Measurements from ENCODE around the gene DENND1A.
"Not testable (repeated sequence)": the region's sequence is repeated elsewhere in the genome, so short reads cannot be mapped to it uniquely, and the experiment has no call there.

DENND1A gene

GRCh38 chr9:123923377-123923776 is 6.5 kb downstream of the DENND1A start:
- DNase-seq (ENCODE audit: low spot score), result no peak

GRCh38 chr9:123922911-123923310 is 7.0 kb downstream of the DENND1A start:
- DNase-seq (ENCODE audit: low spot score), result no peak

- DNase-seq (ENCODE audit: low spot score), result no peak
These were observed 7.5 kb downstream of the DENND1A start for GRCh38 chr9:123922431-123922830.

DNA sequence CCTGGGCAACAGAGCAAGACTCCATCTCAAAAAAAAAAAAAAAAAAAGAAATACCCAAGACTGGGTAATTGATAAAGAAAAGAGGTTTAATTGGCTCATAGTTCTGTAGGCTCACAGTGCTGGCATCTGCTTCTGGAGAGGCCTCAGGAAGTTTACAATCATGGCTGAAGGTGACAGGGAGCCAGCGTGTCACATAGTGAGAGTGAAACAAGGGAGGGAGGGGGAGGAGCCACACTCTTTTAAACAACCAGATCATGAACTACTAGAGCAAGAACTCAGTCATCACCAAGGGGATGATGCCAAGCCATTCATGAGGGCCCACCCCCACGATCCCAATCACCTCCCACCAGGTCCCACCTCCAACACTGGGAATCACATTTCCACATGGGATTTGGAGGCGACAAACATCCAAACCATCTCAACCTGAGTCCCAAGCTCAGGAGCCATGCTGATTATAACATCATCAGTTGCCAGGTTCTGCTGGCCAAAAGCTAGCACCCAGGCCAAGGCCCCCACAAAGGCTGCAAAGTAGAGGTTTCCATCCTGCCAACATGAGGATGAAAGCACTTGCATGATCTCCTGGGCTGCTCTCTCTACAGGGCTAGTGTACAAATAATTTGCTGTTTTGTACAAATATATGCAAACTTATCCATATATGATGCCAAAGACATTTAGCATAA is 15.3 kb downstream of the DENND1A start:
- no peak for DNase-seq (ENCODE audit: low spot score)

DNA sequence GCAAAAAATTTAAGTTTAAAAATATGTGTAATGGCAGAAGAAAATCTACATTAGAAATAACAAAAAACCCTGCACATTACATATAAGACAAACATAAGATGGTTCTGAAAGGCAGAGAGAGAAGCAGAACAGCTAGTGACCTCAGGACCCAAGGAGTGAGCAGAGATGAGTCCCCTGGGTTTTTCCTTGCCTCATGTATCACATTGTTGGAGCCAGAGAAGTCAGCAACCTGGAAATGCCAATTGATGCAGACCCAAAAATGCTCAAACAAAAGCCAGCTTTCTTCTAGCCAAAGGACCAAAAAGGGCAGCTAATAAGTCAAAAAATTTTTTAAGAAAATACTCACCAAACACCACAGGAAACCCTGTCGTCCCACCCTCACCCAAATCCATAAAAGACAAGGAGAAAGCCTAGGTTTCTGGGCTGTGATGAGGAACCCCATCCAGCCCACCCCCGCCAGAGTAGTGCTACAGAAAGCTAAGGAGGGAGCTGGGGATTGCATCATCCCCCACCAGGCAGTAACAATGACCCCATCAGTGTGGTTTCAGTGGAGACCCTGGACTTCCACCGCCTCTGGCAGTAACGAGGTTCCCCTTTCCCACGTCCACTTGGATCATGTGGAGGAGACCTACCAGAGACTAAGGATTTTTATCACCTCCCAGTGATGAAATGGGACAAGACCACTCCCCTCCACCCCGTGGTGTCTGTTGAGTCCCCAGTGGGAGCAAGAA is 17.6 kb downstream of the DENND1A start:
- no peak for DNase-seq (ENCODE audit: low spot score)

DNA sequence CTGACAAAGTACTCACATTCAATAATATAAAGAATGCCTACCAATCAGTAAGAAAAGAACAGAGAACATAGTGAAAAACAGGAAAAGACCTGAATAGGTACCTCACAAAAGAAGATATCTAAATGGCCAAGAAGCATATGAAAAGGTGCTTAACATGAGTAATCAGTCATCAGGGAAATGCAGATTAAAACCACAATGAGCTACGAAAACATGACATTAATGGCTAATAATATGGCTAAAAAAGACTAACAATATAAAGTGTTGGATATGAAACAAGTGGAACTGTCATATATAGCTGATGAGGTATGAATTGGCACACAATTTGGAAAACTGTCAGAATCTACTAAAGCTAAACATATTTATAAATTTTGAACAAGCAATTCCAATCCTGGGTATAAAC is 18.9 kb downstream of the DENND1A start:
- no peak for DNase-seq (ENCODE audit: low spot score)

- not testable (repeated sequence) for DNase-seq (ENCODE audit: low spot score)
These were observed 20.7 kb downstream of the DENND1A start for GRCh38 chr9:123909192-123909591.

DNA sequence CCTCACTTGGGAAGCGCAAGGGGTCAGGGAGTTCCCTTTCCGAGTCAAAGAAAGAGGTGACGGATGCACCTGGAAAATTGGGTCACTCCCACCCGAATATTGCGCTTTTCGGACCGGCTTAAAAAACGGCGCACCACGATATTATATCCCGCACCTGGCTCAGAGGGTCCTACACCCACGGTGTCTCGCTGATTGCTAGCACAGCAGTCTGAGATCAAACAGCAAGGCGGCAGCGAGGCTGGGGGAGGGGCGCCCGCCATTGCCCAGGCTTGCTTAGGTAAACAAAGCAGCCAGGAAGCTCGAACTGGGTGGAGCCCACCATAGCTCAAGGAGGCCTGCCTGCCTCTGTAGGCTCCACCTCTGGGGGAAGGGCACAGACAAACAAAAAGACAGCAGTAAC is 26.4 kb downstream of the DENND1A start:
- not testable (repeated sequence) for DNase-seq (ENCODE audit: low spot score)

GRCh38 chr9:123894822-123895221 is 35.1 kb downstream of the DENND1A start:
- DNase-seq (ENCODE audit: low spot score), result no peak

GRCh38 chr9:123893831-123894460 is 36.0 kb downstream of the DENND1A start:
- no peak for DNase-seq (ENCODE audit: low spot score)

DNA sequence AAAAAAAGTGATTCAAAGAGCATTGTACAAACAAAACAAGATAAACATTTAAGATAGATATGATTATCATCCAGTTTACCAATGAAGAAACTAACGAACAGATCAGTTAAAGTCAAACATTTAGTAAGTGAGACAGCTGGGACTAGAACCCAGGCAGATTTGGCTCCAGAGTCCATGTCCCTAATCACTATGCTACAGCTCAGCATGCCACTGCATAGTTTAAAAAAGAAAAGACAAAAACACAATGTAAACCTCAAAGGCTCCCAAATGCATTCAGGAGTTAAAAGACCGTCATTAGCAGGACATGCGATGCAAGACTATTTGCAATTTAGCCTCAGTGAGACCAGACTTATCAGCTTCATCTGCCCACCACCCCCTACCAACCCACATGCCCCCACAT is 36.8 kb downstream of the DENND1A start:
- no peak for DNase-seq (ENCODE audit: low spot score)

- no peak for DNase-seq (ENCODE audit: low spot score)
These were observed 42.1 kb downstream of the DENND1A start for GRCh38 chr9:123887837-123888236.

DNA sequence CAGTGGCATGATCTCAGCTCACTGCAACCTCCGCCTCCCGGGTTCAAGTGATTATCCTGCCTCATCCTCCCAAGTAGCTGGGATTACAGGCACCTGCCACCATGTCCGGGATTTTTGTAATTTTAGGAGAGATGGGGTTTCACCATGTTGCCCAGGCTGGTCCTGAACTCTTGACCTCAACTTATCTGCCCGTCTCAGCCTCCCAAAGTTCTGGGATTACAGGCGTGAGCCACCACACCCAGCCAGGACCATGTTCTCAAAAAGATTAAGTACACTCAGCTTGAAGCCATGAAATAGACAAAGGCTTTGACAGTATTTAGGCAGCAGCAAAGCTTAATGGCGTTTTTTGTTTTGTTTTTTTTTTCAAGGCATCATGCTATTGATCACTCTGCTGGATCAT is 44.1 kb downstream of the DENND1A start:
- DNase-seq (ENCODE audit: low spot score), result not testable (repeated sequence)

DNA sequence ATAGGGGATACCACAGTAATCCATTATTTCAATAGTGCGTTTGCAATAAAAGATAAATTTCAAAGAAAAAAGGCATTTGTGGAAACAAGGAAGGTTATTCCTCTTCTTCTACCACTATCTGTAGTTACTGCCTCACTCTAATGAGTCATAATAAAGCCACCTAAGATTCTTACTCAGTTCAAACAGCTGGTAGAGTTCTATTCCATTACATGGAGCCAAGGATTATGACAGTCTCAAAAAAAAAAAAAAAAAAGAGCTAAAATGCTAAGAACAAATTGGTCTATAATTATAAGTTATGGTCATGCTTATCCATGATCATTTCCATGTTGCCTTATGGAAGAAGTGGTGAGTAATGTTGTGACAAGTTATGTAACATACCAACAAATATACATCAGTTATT is 46.3 kb downstream of the DENND1A start:
- DNase-seq (ENCODE audit: low spot score), result no peak

- no peak for DNase-seq (ENCODE audit: low spot score)
These were observed 48.3 kb downstream of the DENND1A start for GRCh38 chr9:123881604-123882003.

DNA sequence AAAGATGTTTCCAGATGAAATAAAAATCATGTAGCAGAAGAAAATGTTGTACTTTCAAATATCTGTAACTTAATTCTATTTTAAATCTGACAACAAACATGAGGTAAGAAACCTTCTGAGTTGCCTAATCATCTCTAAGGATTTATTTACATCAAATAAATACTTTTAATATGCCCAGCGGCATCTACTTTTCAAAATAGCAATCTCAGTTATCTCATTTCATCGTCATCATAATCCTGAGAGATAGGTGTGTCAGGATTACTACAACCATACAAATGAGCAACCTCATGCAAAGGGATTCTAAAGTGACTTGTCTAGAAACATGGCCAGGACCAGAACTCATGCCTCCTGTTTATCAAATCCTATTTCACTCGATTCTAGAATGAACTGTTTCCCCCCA is 49.5 kb downstream of the DENND1A start:
- no peak for DNase-seq (ENCODE audit: low spot score)

GRCh38 chr9:123876750-123877149 is 53.2 kb downstream of the DENND1A start:
- no peak for DNase-seq (ENCODE audit: low spot score)

GRCh38 chr9:123872710-123873109 is 57.2 kb downstream of the DENND1A start:
- no peak for DNase-seq (ENCODE audit: low spot score)

GRCh38 chr9:123871781-123872180 is 58.1 kb downstream of the DENND1A start:
- DNase-seq (ENCODE audit: low spot score), result no peak

DNA sequence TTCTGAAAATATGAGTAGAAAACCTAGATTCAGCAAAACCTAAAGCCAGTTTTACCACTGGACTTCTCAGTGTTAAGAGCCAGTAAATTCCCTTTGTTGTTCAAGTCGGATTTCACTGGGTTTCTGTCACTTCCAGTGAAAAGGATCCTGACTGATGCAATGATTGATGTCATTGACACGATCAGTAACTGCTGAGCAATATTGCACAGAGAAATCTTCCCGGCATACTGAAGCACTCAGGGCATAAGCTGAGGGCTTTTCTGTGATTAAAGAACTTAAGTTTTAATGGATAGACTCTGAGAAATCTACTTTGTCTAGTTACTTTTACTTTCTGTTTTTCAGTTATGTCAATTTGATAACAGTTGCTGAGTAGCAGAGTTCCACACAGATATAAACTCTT is 61.9 kb downstream of the DENND1A start:
- no peak for DNase-seq (ENCODE audit: low spot score)

GRCh38 chr9:123867034-123867433 is 62.9 kb downstream of the DENND1A start:
- no peak for DNase-seq (ENCODE audit: low spot score)

DNA sequence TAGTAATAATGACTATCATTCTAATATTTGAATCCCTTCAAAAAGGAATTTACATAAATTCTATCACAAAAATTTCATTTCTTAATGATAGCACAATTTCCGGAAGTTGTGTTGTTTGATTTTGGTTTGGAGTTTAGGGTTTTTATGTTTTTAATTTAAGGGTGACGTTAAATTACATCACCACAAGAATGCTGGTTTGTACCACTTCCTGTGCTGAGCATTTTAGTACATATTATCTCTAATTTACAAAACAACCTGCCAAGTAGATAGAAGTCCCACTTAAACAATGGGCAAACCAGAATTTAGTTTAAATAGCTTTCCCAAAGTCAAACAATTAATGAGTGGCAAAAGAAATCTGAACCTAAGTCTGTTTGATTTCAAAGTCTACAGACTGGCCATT is 63.4 kb downstream of the DENND1A start:
- no peak for DNase-seq (ENCODE audit: low spot score)
